ENCODE data around the gene LLGL1.

The LLGL1 gene

GRCh38 chr17:18179196-18179595, 46.2 kb upstream of the LLGL1 start:
- TF ChIP-seq EZH2phosphoT487 (IDR thresholded peaks at IDR 0.05; ENCODE audit: borderline replicate concordance) (no peak), CTCF (conservative IDR thresholded peaks at IDR 0.05; ENCODE audit: low read length) (no peak)
- H3K79me2 ChIP-seq (ENCODE audit: insufficient read depth, low read length): peaks cover 15% of the 10 kb centered on the region
- no peak overlapping the region for H3K4me3 ChIP-seq (ENCODE audit: low read length, poor library complexity, severe bottlenecking)
- no peaks in the 10 kb centered on the region for H3K36me3 ChIP-seq (ENCODE audit: insufficient read depth, low read length)
- H3K4me1 ChIP-seq (ENCODE audit: insufficient read depth, low read length, poor library complexity, severe bottlenecking): peaks cover 9% of the 10 kb centered on the region
- no peaks in the 10 kb centered on the region for H3K9me2 ChIP-seq (replicated peaks; ENCODE audit: low read depth, low read length)
- H2AFZ ChIP-seq (ENCODE audit: low read length): no peak overlapping the region
- peaks cover under 1% of the 10 kb centered on the region for H4K20me1 ChIP-seq (ENCODE audit: insufficient read depth, low read length, poor library complexity, severe bottlenecking)
- no peak overlapping the region for H3K9ac ChIP-seq (ENCODE audit: low read depth, low read length, poor library complexity, severe bottlenecking)
- no peaks in the 10 kb centered on the region for H3F3A ChIP-seq (ENCODE audit: low read depth)
- no peaks in the 10 kb centered on the region for H3K27me3 ChIP-seq (ENCODE audit: insufficient read depth, low read length, poor library complexity, severe bottlenecking)
- H3K9me3 ChIP-seq (ENCODE audit: insufficient read depth, low read depth, low read length): no peaks in the 10 kb centered on the region
- H3K4me2 ChIP-seq (ENCODE audit: low read depth, low read length, poor library complexity, severe bottlenecking): no peak overlapping the region

- no peak overlapping the region for H3K4me2 ChIP-seq (ENCODE audit: low read depth, low read length, poor library complexity, severe bottlenecking)
- H3K4me3 ChIP-seq (ENCODE audit: low read length, poor library complexity, severe bottlenecking): no peak overlapping the region
- no peaks in the 10 kb centered on the region for H3K27me3 ChIP-seq (ENCODE audit: insufficient read depth, low read length, poor library complexity, severe bottlenecking)
- TF ChIP-seq CTCF (conservative IDR thresholded peaks at IDR 0.05; ENCODE audit: low read length) (no peak), EZH2phosphoT487 (IDR thresholded peaks at IDR 0.05; ENCODE audit: borderline replicate concordance) (no peak)
- no peaks in the 10 kb centered on the region for H3K9me2 ChIP-seq (replicated peaks; ENCODE audit: low read depth, low read length)
- no peak overlapping the region for H2AFZ ChIP-seq (ENCODE audit: low read length)
- H3K9me3 ChIP-seq (ENCODE audit: insufficient read depth, low read depth, low read length): no peaks in the 10 kb centered on the region
- peaks cover 11% of the 10 kb centered on the region for H3K4me1 ChIP-seq (ENCODE audit: insufficient read depth, low read length, poor library complexity, severe bottlenecking)
- no peaks in the 10 kb centered on the region for H3K36me3 ChIP-seq (ENCODE audit: insufficient read depth, low read length)
- peaks cover 21% of the 10 kb centered on the region for H3K79me2 ChIP-seq (ENCODE audit: insufficient read depth, low read length)
- H3K9ac ChIP-seq (ENCODE audit: low read depth, low read length, poor library complexity, severe bottlenecking): no peak overlapping the region
- H4K20me1 ChIP-seq (ENCODE audit: insufficient read depth, low read length, poor library complexity, severe bottlenecking): peaks cover 6% of the 10 kb centered on the region
- no peaks in the 10 kb centered on the region for H3F3A ChIP-seq (ENCODE audit: low read depth)
Measured at GRCh38 chr17:18179804-18180203, 45.6 kb upstream of the LLGL1 start.

GRCh38 chr17:18181358-18181757, 44.1 kb upstream of the LLGL1 start:
- H2AFZ ChIP-seq (ENCODE audit: low read length): no peak overlapping the region

More at GRCh38 chr17:18181358-18181757, 44.1 kb upstream of the LLGL1 start:
- H3K36me3 ChIP-seq (ENCODE audit: insufficient read depth, low read length): no peaks in the 10 kb centered on the region
- peaks cover 22% of the 10 kb centered on the region for H4K20me1 ChIP-seq (ENCODE audit: insufficient read depth, low read length, poor library complexity, severe bottlenecking)
- no peaks in the 10 kb centered on the region for H3K9me3 ChIP-seq (ENCODE audit: insufficient read depth, low read depth, low read length)
- H3K9ac ChIP-seq (ENCODE audit: low read depth, low read length, poor library complexity, severe bottlenecking): peak overlapping the region; percentile 82
- peaks cover 27% of the 10 kb centered on the region for H3K4me1 ChIP-seq (ENCODE audit: insufficient read depth, low read length, poor library complexity, severe bottlenecking)
- no peaks in the 10 kb centered on the region for H3K27me3 ChIP-seq (ENCODE audit: insufficient read depth, low read length, poor library complexity, severe bottlenecking)
- TF ChIP-seq EZH2phosphoT487 (IDR thresholded peaks at IDR 0.05; ENCODE audit: borderline replicate concordance) (no peak), CTCF (conservative IDR thresholded peaks at IDR 0.05; ENCODE audit: low read length) (no peak)
- H3K4me2 ChIP-seq (ENCODE audit: low read depth, low read length, poor library complexity, severe bottlenecking): peak overlapping the region; percentile 97
- no peaks in the 10 kb centered on the region for H3K9me2 ChIP-seq (replicated peaks; ENCODE audit: low read depth, low read length)
- no peaks in the 10 kb centered on the region for H3F3A ChIP-seq (ENCODE audit: low read depth)
- peaks cover 36% of the 10 kb centered on the region for H3K79me2 ChIP-seq (ENCODE audit: insufficient read depth, low read length)
- H3K4me3 ChIP-seq (ENCODE audit: low read length, poor library complexity, severe bottlenecking): peak overlapping the region; percentile 97

All from Loucy (cell line).